K562 (cell line): Measurements from ENCODE around the gene PDK3. TPM values are rescaled to one million over a fixed set of nuclear protein-coding genes. Genes with fewer than 3 reads are reported as not detected.

Experiments
- ATAC-seq: fragments of 200-7000 bp; cut with Tn5 transposase; 3 replicates; pipeline ENCODE4 v1.9.1; 2020; ENCODE audit warnings: moderate library complexity
- BruUV-seq: library from RNA; stranded (reverse); fragments of 400-500 nt; replicated peaks from 2 replicates; lab custom pipeline; 2021; lab: Mats Ljungman, UMichigan
- CTCF ChIA-PET: fragments of 300-600 bp; formaldehyde crosslinking; extraction: SDS; loops from one replicate; lab custom pipeline; 2021; ENCODE audit warnings: low intra/inter-chr PET ratio; lab: Yijun Ruan, JAX
- POLR2A ChIA-PET: fragments of 300-600, 350-650 bp; sonication (Branson Sonifier 250); formaldehyde crosslinking; extraction: SDS; loops from one replicate; lab custom pipeline; 2021; ENCODE audit warnings: antibody characterized with exemption, inconsistent platforms; lab: Yijun Ruan, JAX
- DNase-seq, 4 experiments: peaks; one replicate each; pipeline versions ENCODE4 v3.0.0 to v3.0.0-alpha.2; 2011 to 2018; ENCODE audit warnings: low spot score in 3 of 4, mixed read lengths in 3 of 4; ENCODE audit errors: extremely low read depth in 1 of 4
- FAIRE-seq: peaks from 2 replicates; lab custom pipeline; 2011; peaks lifted over from hg19 to GRCh38; lab: Jason Lieb, UNC
- H2AFZ ChIP-seq: 2 replicates; pipeline ENCODE4 v1.6.0; 2011; ENCODE audit warnings: low read depth, low read length, control low read depth, inconsistent platforms
- H3K27ac ChIP-seq: fragments of 200-600 bp; 3 replicates; pipeline ENCODE4 v1.8.0; 2011; ENCODE audit warnings: low read depth, mild to moderate bottlenecking, control low read depth, inconsistent platforms, low read length, moderate library complexity, mixed read lengths; ENCODE audit errors: extremely low read depth
- H3K27me3 ChIP-seq, 2 experiments: fragments of 300-600 bp in 1 of 2; 2 replicates in 1 of 2; 3 replicates in 1 of 2; pipeline versions ENCODE4 v1.6.0 to v1.8.0; 2011; ENCODE audit warnings: inconsistent platforms in 2 of 2, low read length in 2 of 2, mild to moderate bottlenecking in 1 of 2, mixed read lengths in 1 of 2, moderate library complexity in 1 of 2; ENCODE audit not compliant: control insufficient read depth in 2 of 2, insufficient read depth in 2 of 2
- H3K36me3 ChIP-seq: fragments of 300-600 bp; 3 replicates; pipeline ENCODE4 v1.8.0; 2011; ENCODE audit warnings: mild to moderate bottlenecking, low read length, inconsistent platforms; ENCODE audit not compliant: control insufficient read depth, insufficient read depth
- H3K4me1 ChIP-seq, 2 experiments: fragments of 200-600 bp in 1 of 2; replicated peaks in 1 of 2; 2 replicates in 1 of 2; 3 replicates in 1 of 2; pipeline versions ENCODE4 v1.5.1 to v1.8.0; 2011; ENCODE audit warnings: inconsistent platforms in 2 of 2, low read length in 2 of 2, mild to moderate bottlenecking in 1 of 2, mixed read lengths in 1 of 2, moderate library complexity in 1 of 2; ENCODE audit not compliant: control insufficient read depth in 2 of 2, insufficient read depth in 2 of 2
- H3K4me2 ChIP-seq: 2 replicates; pipeline ENCODE4 v1.6.1; 2011; ENCODE audit warnings: low read length, control low read depth, inconsistent platforms, mixed read lengths; ENCODE audit not compliant: insufficient read depth
- H3K4me3 ChIP-seq: fragments of 200-600 bp; sonication (generic), shearing (Covaris generic); 2 replicates; pipeline ENCODE4 v1.5.1; 2016; ENCODE audit warnings: control low read depth, inconsistent platforms
- H3K79me2 ChIP-seq: fragments of 200-600 bp; 3 replicates; pipeline ENCODE4 v1.8.0; 2011; ENCODE audit warnings: low read length, inconsistent platforms; ENCODE audit not compliant: control insufficient read depth, insufficient read depth
- H3K9ac ChIP-seq, 2 experiments: 2 replicates each; pipeline versions ENCODE4 v1.6.0 to v1.6.1; 2011; ENCODE audit warnings: low read depth in 2 of 2, low read length in 2 of 2, control low read depth in 1 of 2, inconsistent platforms in 1 of 2, mild to moderate bottlenecking in 1 of 2, mixed read lengths in 1 of 2; ENCODE audit not compliant: insufficient read depth in 1 of 2
- H3K9me1 ChIP-seq: one replicate; pipeline ENCODE4 v1.6.0; 2011; ENCODE audit warnings: inconsistent platforms, mild to moderate bottlenecking, low read length, moderate library complexity; ENCODE audit not compliant: control insufficient read depth, insufficient read depth
- H3K9me3 ChIP-seq: replicated peaks from 2 replicates; pipeline ENCODE4 v1.5.1; 2011; ENCODE audit warnings: low read depth, low read length, inconsistent platforms; ENCODE audit not compliant: control insufficient read depth, insufficient read depth
- H4K20me1 ChIP-seq: replicated peaks from 2 replicates; pipeline ENCODE4 v1.6.1; 2011; ENCODE audit warnings: low read length, inconsistent platforms, mixed read lengths; ENCODE audit not compliant: control insufficient read depth, insufficient read depth
- ARID4B ChIP-seq: sonication (generic); formaldehyde crosslinking; IDR thresholded peaks from 2 replicates; pipeline ENCODE4 v1.8.0; 2022; ENCODE audit warnings: mild to moderate bottlenecking, missing genetic modification reagents
- CBX8 ChIP-seq: fragments of 200-600 bp; sonication (generic); IDR thresholded peaks from 2 replicates; pipeline ENCODE4 v1.6.1; 2012; ENCODE audit warnings: borderline replicate concordance, mixed run types, low read depth, mild to moderate bottlenecking, moderate library complexity, mixed read lengths, low read length, control low read depth, inconsistent platforms; ENCODE audit not compliant: poor library complexity, severe bottlenecking; ENCODE audit errors: extremely low read depth
- CTCFL ChIP-seq: IDR thresholded peaks from 2 replicates; pipeline ENCODE4 v1.6.1; 2011; ENCODE audit warnings: borderline replicate concordance, low read depth, mild to moderate bottlenecking, moderate library complexity, low read length; ENCODE audit not compliant: insufficient read depth, poor library complexity, severe bottlenecking
- DIDO1 ChIP-seq: fragments of 450-650 bp; IDR thresholded peaks from 2 replicates; pipeline ENCODE4 v1.6.1; 2016; ENCODE audit warnings: low read depth, missing biosample characterization, missing genetic modification characterization
- ETV1 ChIP-seq: fragments of 450-650 bp; conservative IDR thresholded peaks from 2 replicates; pipeline ENCODE4 v1.6.1; 2016; ENCODE audit warnings: missing genetic modification characterization, control low read depth, low read depth, missing compliant biosample characterization
- ETV5 ChIP-seq: sonication (generic); formaldehyde crosslinking; IDR thresholded peaks from 2 replicates; pipeline ENCODE4 v1.4.0; 2020; ENCODE audit warnings: low read depth, mild to moderate bottlenecking, missing genetic modification reagents
- GTF2F1 ChIP-seq: IDR thresholded peaks from 2 replicates; pipeline ENCODE4 v1.6.1; 2011; ENCODE audit warnings: low read depth, low read length, improper control_type of control experiment
- MAFF ChIP-seq: IDR thresholded peaks from 2 replicates; pipeline ENCODE4 v1.6.1; 2012; ENCODE audit warnings: low read length, improper control_type of control experiment
- MAFG ChIP-seq: fragments of 450-650 bp; conservative IDR thresholded peaks from 2 replicates; pipeline ENCODE4 v1.6.1; 2016; ENCODE audit warnings: missing genetic modification characterization, missing compliant biosample characterization
- NFE2 ChIP-seq: IDR thresholded peaks from 2 replicates; pipeline ENCODE4 v1.6.1; 2014; ENCODE audit warnings: antibody characterized with exemption, low read depth
- NFYB ChIP-seq: IDR thresholded peaks from 2 replicates; pipeline ENCODE4 v1.6.1; 2011; ENCODE audit warnings: mild to moderate bottlenecking, moderate library complexity; ENCODE audit not compliant: insufficient read length; ENCODE audit errors: extremely low read depth
- POLR2G ChIP-seq: fragments of 200-400 bp; formaldehyde crosslinking; IDR thresholded peaks from 2 replicates; pipeline ENCODE4 v1.6.1; 2017; ENCODE audit warnings: low read depth, mild to moderate bottlenecking, antibody characterized with exemption, low read length, moderate library complexity
- SMARCE1 ChIP-seq: fragments of 450-650 bp; IDR thresholded peaks from 2 replicates; pipeline ENCODE4 v1.7.1; 2016; ENCODE audit warnings: mild to moderate bottlenecking
- ZKSCAN8 ChIP-seq: fragments of 200-800 bp; sonication (Bioruptor generic); IDR thresholded peaks from 2 replicates; pipeline ENCODE4 v1.6.1; 2016; ENCODE audit warnings: missing genetic modification characterization, missing compliant biosample characterization
- ZNF586 ChIP-seq: fragments of 450-650 bp; formaldehyde crosslinking; conservative IDR thresholded peaks from 2 replicates; pipeline ENCODE4 v1.4.0; 2020; ENCODE audit warnings: mild to moderate bottlenecking, moderate library complexity
- ZNF695 ChIP-seq: fragments of 450-650 bp; formaldehyde crosslinking; IDR thresholded peaks from 2 replicates; pipeline ENCODE4 v1.4.0; 2020; ENCODE audit warnings: mild to moderate bottlenecking, moderate library complexity
- WGBS: fragments of 100-300 bp; shearing (Covaris generic); methylation state at CpG from one replicate; pipeline ENCODE4 v1.1.6; 2016; ENCODE audit warnings: low coverage, mixed read lengths; ENCODE audit not compliant: insufficient coverage; ENCODE audit errors: missing lambda C conversion rate; 5-methylcytosine and 5-hydroxymethylcytosine counted together
- in situ Hi-C: fragments of 300-500 bp; cut with MboI; formaldehyde crosslinking; loops from 4 replicates; pipeline ENCODE4 v1.15.0; 2018; ENCODE audit warnings: inconsistent platforms, mixed read lengths
- intact Hi-C: fragments of 100-400 bp; cut with micrococcal nuclease; formaldehyde crosslinking; loops from 2 replicates; pipeline ENCODE4 v1.14.2; 2022
- polyA plus RNA-seq, 8 experiments: library from polyadenylated mRNA; depleted of rRNA in 4 of 8; stranded (reverse) in 5 of 8; unstranded in 3 of 8; fragments of >200 nt; fragmentation: Nextera tagmentation in 2 of 8; fragmentation: Illumina TruSeq in 1 of 8; extraction: Ambion mirVana in 2 of 8; extraction: Trizol in 1 of 8; gene quantifications; 2 replicates each; pipeline versions ENCODE4 v1.2.1 to v1.2.3, GENCODE V29; 2011 to 2014; ENCODE audit warnings: inconsistent platforms in 1 of 8, missing spikeins in 1 of 8
- total RNA-seq, 7 experiments: library from RNA; depleted of rRNA in 6 of 7; stranded (reverse); fragments of >200 nt in 6 of 7; fragmentation: Illumina TruSeq in 2 of 7; extraction: Trizol in 2 of 7; gene quantifications; 2 replicates each; pipeline versions ENCODE4 v1.2.1 to v1.2.3, GENCODE V29; 2011 to 2021; ENCODE audit warnings: low replicate concordance in 1 of 7

Gene PDK3
- total and polyA plus RNA-seq, 9 of the 15 experiments (the other 6 are each of a cell fraction or from before 2014, with no cell fraction given) = 0.20 to 4.9 (median 0.95) TPM

- FAIRE-seq = no peak
- Histone ChIP-seq H3K4me1 (no peaks in the 10 kb centered on the region), H3K27me3 (peaks cover 0 to 20% of the 10 kb centered on the region in 2 experiments; a peak in 3 of 5 replicates), H3K4me3 (no peak overlapping the region), H2AFZ (no peak overlapping the region), H3K4me2 (no peak overlapping the region), H3K9ac (no peak overlapping the region), H4K20me1 (no peaks in the 10 kb centered on the region), H3K36me3 (no peaks in the 10 kb centered on the region), H3K79me2 (no peaks in the 10 kb centered on the region), H3K9me1 (no peaks in the 10 kb centered on the region), H3K9me3 (no peaks in the 10 kb centered on the region), H3K27ac (no peak overlapping the region)
- intact Hi-C loops = no loop called here
- BruUV-seq = no TSS peak
- in situ Hi-C loops = no loop called here
- ChIA-PET POLR2A (no interaction called here), CTCF (no interaction called here)
- 0% methylated on average over 4 of the region's 4 CpGs for WGBS
- ATAC-seq = no peak
- TF ChIP-seq ETV5 (CRISPR knock-in tag) = no peak
- no peak for TF ChIP-seq CTCFL
- no peak for TF ChIP-seq GTF2F1
- no peak for TF ChIP-seq DIDO1 (tag)
- TF ChIP-seq NFYB = no peak
- TF ChIP-seq ZNF586 = no peak
- TF ChIP-seq SMARCE1 = no peak
- TF ChIP-seq MAFG (tag) = no peak
- TF ChIP-seq ARID4B (CRISPR knock-in tag) = no peak
- TF ChIP-seq NFE2 = no peak
- no peak for TF ChIP-seq MAFF
- no peak for TF ChIP-seq ETV1 (tag)
- no peak for TF ChIP-seq ZNF695
- TF ChIP-seq POLR2G = no peak
- no peak for TF ChIP-seq CBX8
- no peak for TF ChIP-seq ZKSCAN8 (CRISPR knock-in tag)
- DNase-seq = no peak
These were observed 102.1 kb downstream of the PDK3 start for GRCh38 chrX:24567169-24567568.
